IPS DF 4.7 (cell line): Measurements from ENCODE around the gene RIOK1.
"Not testable (repeated sequence)": the region's sequence is repeated elsewhere in the genome, so short reads cannot be mapped to it uniquely, and the experiment has no call there.

ENCODE experiments used
- DNase-seq: peaks from one replicate; pipeline ENCODE4 v3.0.0-alpha.2; 2013; ENCODE audit warnings: low spot score; ENCODE audit errors: extremely low read depth

RIOK1 gene

GRCh38 chr6:7440476-7440875, 50.9 kb downstream of the RIOK1 start:
- DNase-seq = no peak

- no peak for DNase-seq
These were observed 51.6 kb downstream of the RIOK1 start for GRCh38 chr6:7441048-7441775.

GRCh38 chr6:7442467-7442866, 52.9 kb downstream of the RIOK1 start:
- DNase-seq = no peak

- no peak for DNase-seq
These were observed 55.5 kb downstream of the RIOK1 start for GRCh38 chr6:7445101-7445500.

- no peak for DNase-seq
These were observed 56.4 kb downstream of the RIOK1 start for GRCh38 chr6:7445885-7446461.

GRCh38 chr6:7446619-7447325, 57.2 kb downstream of the RIOK1 start:
- DNase-seq = no peak

GRCh38 chr6:7448232-7448631, 58.6 kb downstream of the RIOK1 start:
- DNase-seq = no peak

- DNase-seq = no peak
These were observed 59.4 kb downstream of the RIOK1 start for GRCh38 chr6:7449018-7449417.

GRCh38 chr6:7451326-7451725, 61.7 kb downstream of the RIOK1 start:
- DNase-seq = no peak

GRCh38 chr6:7452898-7453297, 63.3 kb downstream of the RIOK1 start:
- DNase-seq = no peak

- no peak for DNase-seq
These were observed 65.2 kb downstream of the RIOK1 start for GRCh38 chr6:7454696-7455358.

GRCh38 chr6:7456302-7456701, 66.7 kb downstream of the RIOK1 start:
- not testable (repeated sequence) for DNase-seq

GRCh38 chr6:7461416-7461815, 71.8 kb downstream of the RIOK1 start:
- DNase-seq = no peak

- DNase-seq = peak; percentile 36
These were observed 74.2 kb downstream of the RIOK1 start for GRCh38 chr6:7463785-7464184.

- no peak for DNase-seq
These were observed 77.6 kb downstream of the RIOK1 start for GRCh38 chr6:7467007-7467897.
